ENCODE data around the gene BCR. TPM values are rescaled to one million over a fixed set of nuclear protein-coding genes. Genes with fewer than 3 reads are reported as not detected.

The BCR gene
- total and polyA plus RNA-seq, 2 of the 8 experiments (the other 6 are each of a cell fraction or from before 2014, with no cell fraction given), result 66.7 to 130 TPM

- H4K8ac ChIP-seq (ENCODE audit: extremely low read depth, insufficient read depth, low read length), result no peak overlapping the region
- peak overlapping the region; percentile 6 to 56 (median 33); a peak in 6 of 8 replicates for H3K4me3 ChIP-seq (ENCODE audit: extremely low read depth in 1 of 4, insufficient read depth in 2 of 4, low read depth in 3 of 4, low read length in 4 of 4)
- H2BK5ac ChIP-seq (ENCODE audit: low read depth, low read length), result peak overlapping the region; percentile 98
- H3K27me3 ChIP-seq (replicated peaks in 1 of 4; ENCODE audit: control insufficient read depth in 3 of 4, extremely low read depth in 1 of 4, insufficient read depth in 3 of 4, low read length in 3 of 4), result no peaks in the 10 kb centered on the region
- peaks cover 2% of the 10 kb centered on the region in 2 experiments for H4K20me1 ChIP-seq (replicated peaks in 1 of 2; ENCODE audit: control insufficient read depth in 1 of 2, insufficient read depth in 2 of 2, low read length in 2 of 2)
- ChIA-PET CTCF (ENCODE audit: partially characterized antibody) (interaction anchor here (0.6 to 2.3 kb wide), 16 partner anchors 9 to 87 kb away, joined by 3 to 14 read pairs (median 4); no protein-coding TSS in a partner anchor), POLR2A (ENCODE audit: partially characterized antibody) (interaction anchor here (0.9 to 3.0 kb wide), 9 partner anchors 12 to 86 kb away, joined by 3 to 34 read pairs (median 5); partner anchors contain the start of gene BCR)
- H3K23me2 ChIP-seq (ENCODE audit: low read depth, low read length), result peaks cover 9% of the 10 kb centered on the region; the same call in 1 of the 2 replicates
- H3K36me3 ChIP-seq (ENCODE audit: control insufficient read depth in 2 of 4, insufficient read depth in 4 of 4, low read length in 3 of 4), result no peaks in the 10 kb centered on the region
- peak overlapping the region; percentile 99 for H3K18ac ChIP-seq (ENCODE audit: extremely low read depth, low read length)
- H2BK12ac ChIP-seq (ENCODE audit: low read depth, low read length), result peak overlapping the region; percentile 91
- H3K4ac ChIP-seq (replicated peaks; ENCODE audit: insufficient read length, low read depth, low read length), result peak overlapping the region; percentile 98
- H2AFZ ChIP-seq (ENCODE audit: low read length), result no peak overlapping the region
- no peak overlapping the region for H3K23ac ChIP-seq (ENCODE audit: insufficient read length)
- H2BK15ac ChIP-seq (ENCODE audit: low read length), result peak overlapping the region; percentile 83; the same call in 1 of the 2 replicates
- peak overlapping the region; percentile 97 for H4K5ac ChIP-seq (ENCODE audit: insufficient read length, low read depth, low read length)
- peak overlapping the region; percentile 99 for H2BK20ac ChIP-seq (ENCODE audit: low read length)
- 10% methylated on average over 8 of the region's 8 CpGs; no CpG with 5 or more reads in 1 of the 2 experiments for WGBS, 2 experiments (ENCODE audit: extremely low coverage in 1 of 2, insufficient coverage in 1 of 2, insufficient read length in 1 of 2, insufficient replicate concordance in 2 of 2, low coverage in 1 of 2, low lambda C conversion rate in 2 of 2, missing lambda C conversion rate in 1 of 2)
- peak overlapping the region; percentile 98 for H2AK5ac ChIP-seq (ENCODE audit: low read depth, low read length)
- H3K14ac ChIP-seq (ENCODE audit: insufficient read length), result no peak overlapping the region
- FAIRE-seq (peak; percentile 90), DNase-seq (ENCODE audit: low read depth in 1 of 2, low spot score in 2 of 2) (peak; percentile 68 to 73)
- H4K91ac ChIP-seq (replicated peaks; ENCODE audit: insufficient read length, low read length), result peak overlapping the region; percentile 99
- peak overlapping the region; percentile 77 to 82 for H3K4me2 ChIP-seq (ENCODE audit: insufficient read depth in 1 of 2, low read depth in 2 of 2, low read length in 2 of 2)
- peak overlapping the region; percentile 82 for H3K56ac ChIP-seq (replicated peaks; ENCODE audit: insufficient read length, low read depth, low read length)
- peak overlapping the region; percentile 92 for H3K27ac ChIP-seq (ENCODE audit: low read depth, low read length)
- peak overlapping the region in 2 of 4 experiments; percentile 31 to 53; a peak in 4 of 7 replicates for H3K9ac ChIP-seq (replicated peaks in 1 of 4; ENCODE audit: extremely low read depth in 1 of 4, low read depth in 3 of 4, low read length in 3 of 4)
- peaks cover 26 to 50% (median 33%) of the 10 kb centered on the region in 4 experiments for H3K4me1 ChIP-seq (replicated peaks in 1 of 4; ENCODE audit: control insufficient read depth in 3 of 4, insufficient read depth in 4 of 4, low read length in 3 of 4)
- H3K79me2 ChIP-seq (ENCODE audit: control insufficient read depth in 1 of 2, insufficient read depth in 2 of 2, low read length in 2 of 2), result peaks cover 6 to 77% of the 10 kb centered on the region in 2 experiments
- H2BK120ac ChIP-seq (replicated peaks; ENCODE audit: low read depth, low read length), result peak overlapping the region; percentile 100
- H3K79me1 ChIP-seq (ENCODE audit: low read depth, low read length), result peaks cover 14% of the 10 kb centered on the region
- H3K9me3 ChIP-seq (ENCODE audit: insufficient read depth in 2 of 2, low read depth in 1 of 2, low read length in 1 of 2), result no peaks in the 10 kb centered on the region; a peak in 1 of 4 replicates
- no peak for TF ChIP-seq FOSL1 (IDR thresholded peaks at IDR 0.05; ENCODE audit: insufficient read depth, low read depth, low read length)
- TF ChIP-seq JUND (IDR thresholded peaks at IDR 0.05; ENCODE audit: low read length), result no peak
- no peak for TF ChIP-seq EGR1 (IDR thresholded peaks at IDR 0.05; ENCODE audit: borderline replicate concordance, low read depth, low read length)
- TF ChIP-seq CBX8 (IDR thresholded peaks at IDR 0.05; ENCODE audit: borderline replicate concordance, low read depth, low read length), result no peak
- no peak for TF ChIP-seq RNF2 (IDR thresholded peaks at IDR 0.05; ENCODE audit: borderline replicate concordance, low read depth, low read length, missing control alignments, poor library complexity, severe bottlenecking)
- TF ChIP-seq ATF3 (IDR thresholded peaks at IDR 0.05; ENCODE audit: insufficient read depth, low read depth, low read length), result 0 out of 2 replicates have a peak, but pooled peaks have one; percentile 46
- peak; percentile 79 for TF ChIP-seq SP1 (IDR thresholded peaks at IDR 0.05; ENCODE audit: low read depth, low read length)
- no peak for TF ChIP-seq KDM5A (IDR thresholded peaks at IDR 0.05; ENCODE audit: low read length)
- TF ChIP-seq SP4 (IDR thresholded peaks at IDR 0.05; ENCODE audit: low read length), result no peak
Measured at GRCh38 chr22:23243006-23243573, 62.8 kb downstream of the BCR start.

All from H1 (cell line).